HG02973 (cell line): ENCODE results near the gene EPB41L4B.

Experiments used
- ATAC-seq: cut with Tn5 transposase; IDR thresholded peaks from one replicate; pipeline ENCODE4 v1.9.1; 2021; ENCODE audit warnings: moderate library complexity; ENCODE audit not compliant: unreplicated experiment

EPB41L4B gene

GRCh38 chr9:109321727-109322126, 868 bp upstream of the EPB41L4B start:
- no peak for ATAC-seq

DNA sequence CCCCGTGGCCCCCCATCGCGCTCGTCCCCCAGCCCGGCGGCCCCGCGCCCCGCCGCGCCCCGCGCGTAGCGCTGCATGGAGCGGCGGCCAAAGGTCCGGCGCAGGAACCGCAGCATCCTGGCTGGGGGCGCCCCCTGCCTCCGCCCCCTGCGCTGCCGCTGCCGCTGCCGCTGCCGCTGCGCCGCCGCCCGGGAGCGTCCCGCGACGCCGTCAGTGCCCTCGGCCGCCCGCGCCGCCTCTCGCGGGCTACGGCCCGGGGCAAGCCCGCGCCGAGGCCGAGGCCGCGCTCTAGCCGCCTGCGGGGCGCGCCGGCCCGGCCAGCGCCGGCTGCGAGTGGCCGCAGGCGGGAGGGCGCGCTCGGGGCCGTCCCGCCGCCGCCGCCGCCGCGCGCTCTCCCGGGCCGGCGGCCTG, 523 bp downstream of the EPB41L4B start:
- ATAC-seq, result peak; percentile 15

- ATAC-seq, result no peak
Observed at GRCh38 chr9:109319626-109320241, 1.1 kb downstream of the EPB41L4B start.

DNA sequence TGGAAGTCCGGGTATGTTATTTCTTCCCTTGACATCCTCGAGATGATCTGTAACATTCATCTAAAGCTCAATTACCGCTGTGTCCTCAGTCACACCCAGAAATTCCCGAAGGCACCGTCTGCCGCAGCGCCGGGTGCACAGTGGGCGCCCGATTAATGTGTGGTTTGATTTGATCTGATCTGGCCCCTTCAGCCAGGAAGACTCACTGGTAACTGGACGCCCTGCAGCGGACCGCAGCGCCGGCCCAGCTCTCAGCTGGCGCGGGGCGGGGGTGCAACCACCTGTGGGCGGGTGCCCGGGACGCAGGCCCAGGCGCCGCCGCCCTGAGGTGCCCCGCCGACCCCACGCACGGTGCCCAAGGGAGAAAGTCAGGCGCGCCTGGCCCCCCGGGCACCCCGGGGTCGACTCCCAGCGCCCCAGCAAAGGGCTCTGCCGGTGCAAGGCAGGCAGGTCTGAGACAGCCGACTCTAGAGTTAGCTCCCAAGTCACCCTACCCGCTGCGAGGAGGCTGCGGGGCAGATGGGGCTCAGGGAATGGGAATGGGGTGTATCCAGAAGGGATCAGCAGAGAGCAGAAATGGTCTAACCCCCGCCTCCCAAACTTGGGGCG, 1.7 kb downstream of the EPB41L4B start:
- no peak for ATAC-seq

DNA sequence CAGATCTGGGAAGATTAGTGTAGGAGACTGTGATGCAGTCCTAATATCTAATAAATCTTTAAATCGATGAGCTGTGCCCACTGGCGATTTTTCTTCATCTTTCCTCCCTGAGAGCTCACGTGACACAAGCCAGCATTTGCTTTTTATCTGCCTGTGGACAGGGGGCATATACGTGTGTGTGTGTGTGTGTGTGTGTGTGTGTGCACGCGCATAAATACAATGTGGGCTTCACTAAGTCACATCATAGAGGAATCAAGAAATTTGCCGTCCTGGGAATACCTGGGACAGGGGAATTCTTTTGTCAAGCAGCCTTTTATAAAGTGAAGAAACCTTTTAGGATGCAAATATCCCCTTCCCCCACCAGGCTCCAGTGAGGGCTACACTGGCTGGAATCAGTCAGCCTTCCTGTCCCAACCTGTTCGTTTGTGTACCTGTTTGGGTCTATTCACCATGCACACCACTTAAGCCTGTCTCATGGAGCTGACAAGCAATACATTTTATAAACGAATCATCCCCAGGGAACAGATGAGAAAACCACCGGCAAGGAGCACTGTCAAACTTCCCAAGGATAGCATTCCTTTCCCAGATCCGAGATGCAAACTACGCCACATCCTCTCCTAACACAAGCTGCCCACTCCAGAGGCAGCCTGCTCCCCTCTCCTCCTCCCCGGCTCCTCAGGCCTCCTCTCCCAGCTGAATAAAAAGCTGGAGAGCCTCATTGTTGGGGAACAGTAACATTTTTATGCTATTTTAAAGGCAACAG, 2.7 kb downstream of the EPB41L4B start:
- ATAC-seq, result no peak

GRCh38 chr9:109317311-109317978, 3.4 kb downstream of the EPB41L4B start:
- no peak for ATAC-seq

GRCh38 chr9:109316207-109316640, 4.6 kb downstream of the EPB41L4B start:
- no peak for ATAC-seq

DNA sequence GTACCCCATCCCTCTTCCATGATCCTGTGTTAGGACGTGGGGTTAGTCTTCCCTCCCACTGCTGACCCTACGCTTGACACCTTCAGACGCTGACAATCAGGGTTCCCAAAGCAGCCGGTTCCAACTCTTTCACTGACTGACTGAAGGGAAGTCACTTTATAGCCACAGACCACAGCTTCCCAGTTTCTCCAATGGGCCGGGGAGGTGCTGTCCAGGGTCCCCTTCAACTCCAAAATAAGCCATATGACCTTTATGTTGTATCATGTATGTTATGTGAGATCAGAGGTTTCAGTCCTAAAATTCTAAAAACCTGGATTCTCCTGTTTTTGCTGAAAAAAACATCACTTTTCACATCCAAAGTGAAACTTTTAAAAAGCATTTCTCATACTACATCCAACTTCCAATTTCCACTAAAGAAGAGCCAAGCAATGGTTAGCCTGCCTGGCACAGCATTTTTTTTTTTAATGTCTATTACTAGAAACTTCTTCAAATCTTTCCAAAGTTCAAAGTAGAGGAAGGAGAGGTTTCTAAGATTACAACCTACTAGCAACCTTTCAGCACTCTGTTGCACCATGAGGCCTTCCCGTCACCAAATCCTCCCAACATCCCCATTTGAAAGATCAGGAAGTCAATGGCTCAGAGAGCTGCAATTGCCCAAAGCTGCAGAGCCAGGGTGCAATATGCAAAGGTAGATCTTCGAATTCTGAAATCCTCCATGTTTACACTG, 5.2 kb downstream of the EPB41L4B start:
- no peak for ATAC-seq

GRCh38 chr9:109314011-109314531, 6.8 kb downstream of the EPB41L4B start:
- ATAC-seq, result no peak

DNA sequence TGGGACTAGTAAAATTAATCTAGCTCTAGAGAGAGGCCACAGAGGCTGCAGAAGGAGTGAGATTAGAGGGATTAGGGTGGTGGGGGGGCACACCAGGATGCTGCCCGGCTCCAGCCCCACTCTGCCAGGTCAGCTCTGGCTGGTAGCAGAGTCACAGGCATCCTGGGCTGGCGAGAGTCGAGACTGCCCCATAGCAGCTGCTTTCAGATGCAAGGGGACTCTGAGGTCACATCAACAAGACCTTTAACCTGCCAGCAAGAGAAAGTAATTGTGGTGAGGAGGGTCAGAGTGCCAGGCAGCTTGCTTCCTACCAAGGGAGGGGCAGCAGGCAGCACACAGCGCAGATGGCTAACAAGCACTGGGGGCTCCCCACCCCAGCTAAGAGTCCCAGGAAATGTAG, 7.5 kb downstream of the EPB41L4B start:
- no peak for ATAC-seq

GRCh38 chr9:109312783-109313182, 8.1 kb downstream of the EPB41L4B start:
- ATAC-seq, result no peak

DNA sequence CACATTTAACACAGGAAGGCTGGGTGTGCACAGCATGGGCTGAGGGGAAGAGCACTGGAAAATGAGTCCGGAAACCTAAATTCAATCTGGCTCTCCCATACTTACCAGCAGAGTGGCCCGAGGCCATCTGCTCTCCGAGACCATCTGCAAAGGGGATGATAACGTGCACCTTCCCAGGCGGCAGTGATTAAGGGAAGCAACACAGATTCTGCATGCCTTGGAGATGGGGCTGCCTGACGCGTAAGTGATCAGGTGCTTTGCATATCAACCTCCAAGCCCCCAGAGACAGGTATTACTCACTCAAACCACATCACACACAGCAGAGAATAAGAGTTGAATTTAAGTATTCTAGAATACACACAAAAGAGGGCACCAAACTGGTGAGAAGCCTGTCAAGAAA, 9.1 kb downstream of the EPB41L4B start:
- peak; percentile 67 for ATAC-seq

DNA sequence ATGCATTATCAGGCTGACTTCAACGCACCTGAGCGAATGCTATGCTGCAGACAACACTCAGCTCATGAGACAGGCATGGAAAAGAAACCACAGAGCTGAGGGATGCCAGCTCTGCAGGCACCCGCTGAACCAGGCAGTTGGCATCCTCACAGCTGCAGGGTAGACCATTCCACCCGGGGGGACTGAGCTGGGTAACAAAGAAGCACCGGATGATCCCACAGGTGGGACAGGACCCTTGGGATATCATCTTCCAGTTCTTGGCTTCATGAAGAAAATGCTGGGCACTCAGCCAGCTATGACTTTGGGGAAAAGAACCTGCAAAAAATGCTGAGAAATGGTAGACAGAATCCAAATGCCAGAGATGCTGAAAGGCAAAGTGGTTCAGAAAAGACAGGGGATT, 9.6 kb downstream of the EPB41L4B start:
- no peak for ATAC-seq

- no peak for ATAC-seq
Observed at GRCh38 chr9:109310486-109310901, 10.4 kb downstream of the EPB41L4B start.

DNA sequence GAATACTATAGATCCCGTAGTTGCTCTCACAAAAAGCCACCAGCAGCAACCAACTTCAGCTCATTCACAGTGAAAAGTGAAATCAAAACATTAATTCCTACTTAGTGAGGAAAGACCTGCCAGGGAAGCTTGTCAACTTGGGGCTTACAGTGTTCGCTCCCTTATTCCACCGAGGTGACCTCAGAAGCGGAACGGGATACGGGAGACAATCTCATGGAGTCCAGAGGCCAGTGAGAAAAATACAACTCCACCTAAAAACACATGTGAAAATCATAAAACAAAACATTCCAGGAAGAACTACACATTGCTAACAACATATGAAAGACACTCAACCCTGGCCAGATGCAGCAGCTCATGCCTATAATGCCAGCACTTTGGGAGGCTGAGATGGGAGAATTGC, 11.6 kb downstream of the EPB41L4B start:
- ATAC-seq, result no peak

- ATAC-seq, result no peak
Observed at GRCh38 chr9:109307380-109308240, 13.2 kb downstream of the EPB41L4B start.

GRCh38 chr9:109305801-109306200, 15.1 kb downstream of the EPB41L4B start:
- no peak for ATAC-seq

GRCh38 chr9:109304347-109304746, 16.5 kb downstream of the EPB41L4B start:
- ATAC-seq, result no peak

GRCh38 chr9:109303900-109304299, 17.0 kb downstream of the EPB41L4B start:
- no peak for ATAC-seq

DNA sequence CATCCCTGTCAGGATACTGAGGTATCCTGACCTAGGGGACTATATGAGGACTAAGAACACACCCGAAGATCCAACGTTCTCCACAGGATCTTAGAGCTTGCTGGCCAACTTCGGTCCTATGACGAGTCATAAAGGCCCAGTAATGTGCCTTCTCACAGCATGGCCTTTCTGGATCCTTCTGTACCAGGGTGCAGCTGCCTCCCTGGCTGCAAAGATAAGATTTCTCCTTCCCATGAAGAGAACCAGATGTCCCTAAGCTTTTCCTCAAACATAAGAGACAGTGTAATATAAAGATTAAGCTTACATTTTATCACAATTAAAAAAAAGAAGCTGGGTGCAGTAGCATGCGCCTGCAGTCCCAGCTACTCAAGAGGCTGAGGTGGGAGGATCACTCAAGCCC, 18.3 kb downstream of the EPB41L4B start:
- no peak for ATAC-seq
